GM23338 (cell line): ENCODE results near the gene CAD. TPM values are rescaled to one million over a fixed set of nuclear protein-coding genes. Genes with fewer than 3 reads are reported as not detected.

ENCODE experiments used
- ATAC-seq: fragments of 200-7000 bp; cut with Tn5 transposase; 3 replicates; pipeline ENCODE4 v1.9.1; 2020
- DNase-seq: peaks from one replicate; pipeline ENCODE4 v3.0.0-alpha.2; 2015; ENCODE audit warnings: low spot score
- H2AFZ ChIP-seq: fragments of 200-600 bp; sonication (generic); 2 replicates; pipeline ENCODE4 v1.8.0; 2016; ENCODE audit warnings: antibody characterized with exemption, mild to moderate bottlenecking, moderate library complexity
- H3F3A ChIP-seq: fragments of 200-600 bp; sonication (generic); replicated peaks from 2 replicates; pipeline ENCODE4 v1.8.0; 2017; ENCODE audit warnings: antibody characterized with exemption, mixed run types, low read depth
- H3K27ac ChIP-seq: fragments of 200-600 bp; sonication (generic); 2 replicates; pipeline ENCODE4 v1.6.1; 2016; ENCODE audit warnings: low read depth
- H3K27me3 ChIP-seq: fragments of 200-600 bp; sonication (generic); 2 replicates; pipeline ENCODE4 v1.8.0; 2016; ENCODE audit warnings: mild to moderate bottlenecking, mixed run types, moderate library complexity; ENCODE audit not compliant: insufficient read depth
- H3K36me3 ChIP-seq: fragments of 200-600 bp; sonication (generic); 2 replicates; pipeline ENCODE4 v1.8.0; 2016; ENCODE audit warnings: mild to moderate bottlenecking; ENCODE audit not compliant: insufficient read depth
- H3K4me1 ChIP-seq: fragments of 200-600 bp; sonication (generic); 2 replicates; pipeline ENCODE4 v1.8.0; 2016; ENCODE audit warnings: mild to moderate bottlenecking, moderate library complexity; ENCODE audit not compliant: insufficient read depth
- H3K4me2 ChIP-seq: fragments of 200-600 bp; sonication (generic); 2 replicates; pipeline ENCODE4 v1.7.1; 2017; ENCODE audit warnings: mixed run types
- H3K4me3 ChIP-seq: fragments of 200-600 bp; sonication (generic); 2 replicates; pipeline ENCODE4 v1.6.1; 2016; ENCODE audit warnings: mixed run types
- H3K79me2 ChIP-seq: fragments of 200-600 bp; sonication (generic); replicated peaks from 2 replicates; pipeline ENCODE4 v1.8.0; 2017; ENCODE audit warnings: mild to moderate bottlenecking; ENCODE audit not compliant: insufficient read depth
- H3K9me2 ChIP-seq: fragments of 200-600 bp; sonication (generic); 2 replicates; pipeline ENCODE4 v1.8.0; 2017; ENCODE audit not compliant: insufficient read depth
- H4K20me1 ChIP-seq: fragments of 200-600 bp; sonication (generic); replicated peaks from 2 replicates; pipeline ENCODE4 v1.8.0; 2017; ENCODE audit warnings: mild to moderate bottlenecking; ENCODE audit not compliant: insufficient read depth
- H3K27ac Mint-ChIP-seq: 2 replicates; pipeline ENCODE4 v1.8.0; 2020; ENCODE audit warnings: inconsistent platforms, mild to moderate bottlenecking, moderate library complexity, mixed read lengths
- H3K27me3 Mint-ChIP-seq: 3 replicates; pipeline ENCODE4 v1.8.0; 2022; ENCODE audit warnings: low read depth, mild to moderate bottlenecking, moderate library complexity, mixed read lengths, inconsistent platforms; ENCODE audit not compliant: insufficient read depth, poor library complexity
- H3K36me3 Mint-ChIP-seq: 3 replicates; pipeline ENCODE4 v1.8.0; 2021; ENCODE audit warnings: low read depth, mild to moderate bottlenecking, inconsistent platforms, moderate library complexity, mixed read lengths
- H3K4me1 Mint-ChIP-seq: 3 replicates; pipeline ENCODE4 v1.8.0; 2020; ENCODE audit warnings: mild to moderate bottlenecking, inconsistent platforms, mixed read lengths
- H3K4me3 Mint-ChIP-seq: 3 replicates; pipeline ENCODE4 v1.8.0; 2021; ENCODE audit warnings: moderate library complexity, mild to moderate bottlenecking, inconsistent platforms, mixed read lengths
- H3K9me3 Mint-ChIP-seq: 3 replicates; pipeline ENCODE4 v1.8.0; 2020; ENCODE audit warnings: moderate library complexity, mild to moderate bottlenecking, inconsistent platforms, mixed read lengths
- CREB1 ChIP-seq: fragments of 250-450 bp; sonication (Bioruptor Pico); IDR thresholded peaks from 2 replicates; pipeline ENCODE4 v1.5.0; 2020; ENCODE audit warnings: low read depth, mild to moderate bottlenecking, moderate library complexity
- CTCF ChIP-seq, 2 experiments: fragments of 200-600 bp in 1 of 2; sonication (generic) in 1 of 2; conservative IDR thresholded peaks; 2 replicates each; pipeline versions ENCODE4 v1.5.1 to v1.6.1; 2016 to 2017; ENCODE audit warnings: antibody characterized with exemption in 2 of 2, low read depth in 2 of 2, mild to moderate bottlenecking in 2 of 2, moderate library complexity in 1 of 2
- EZH2 ChIP-seq: fragments of 200-600 bp; sonication (generic); IDR thresholded peaks from one replicate; pipeline ENCODE4 v1.8.0; 2017; ENCODE audit warnings: antibody characterized with exemption, mild to moderate bottlenecking, low read depth; ENCODE audit not compliant: unreplicated experiment
- NANOG ChIP-seq: IDR thresholded peaks from 2 replicates; pipeline ENCODE4 v1.6.1; 2016; ENCODE audit warnings: antibody characterized with exemption, borderline replicate concordance
- POLR2AphosphoS5 ChIP-seq: IDR thresholded peaks from 2 replicates; pipeline ENCODE4 v1.6.1; 2016; ENCODE audit warnings: antibody characterized with exemption, low read depth
- STAT1 ChIP-seq: IDR thresholded peaks from one replicate; pipeline ENCODE4 v1.6.1; 2016; ENCODE audit warnings: antibody characterized with exemption; ENCODE audit not compliant: unreplicated experiment
- ZNF114 ChIP-seq: fragments of 250-450 bp; sonication (Bioruptor Pico); IDR thresholded peaks from 2 replicates; pipeline ENCODE4 v1.5.0; 2020; ENCODE audit warnings: mild to moderate bottlenecking, moderate library complexity
- ZNF462 ChIP-seq: fragments of 250-450 bp; sonication (Bioruptor Pico); IDR thresholded peaks from 2 replicates; pipeline ENCODE4 v1.5.0; 2020; ENCODE audit warnings: mild to moderate bottlenecking, moderate library complexity
- polyA plus RNA-seq: library from polyadenylated mRNA; unstranded; fragments of >200 nt; fragmentation: Nextera tagmentation; extraction: Ambion mirVana; gene quantifications from 2 replicates; pipeline ENCODE4 v1.2.1, GENCODE V29; 2016
- total RNA-seq: library from RNA; depleted of rRNA; stranded (reverse); fragments of >200 nt; shearing (Covaris generic); gene quantifications from 2 replicates; pipeline ENCODE4 v1.2.3, GENCODE V29; 2014
- TF ChIP-seq, protein P1 (sequence below): IDR thresholded peaks from 2 replicates; pipeline ENCODE4 v1.6.1; 2016; ENCODE audit warnings: antibody characterized with exemption

The CAD gene
- total and polyA plus RNA-seq, 2 experiments from 2014 or later: 38.1 to 147 TPM

GRCh38 chr2:27208486-27209050, 8.6 kb upstream of the CAD start:
- Mint-ChIP-seq H3K9me3 (no peaks in the 10 kb centered on the region; the same call in 2 of the 3 replicates), H3K4me1 (peaks cover 21% of the 10 kb centered on the region), H3K27me3 (peaks cover 9% of the 10 kb centered on the region), H3K4me3 (no peak overlapping the region; the same call in 2 of the 3 replicates), H3K36me3 (peaks cover 67% of the 10 kb centered on the region), H3K27ac (no peak overlapping the region)
- Histone ChIP-seq H3K79me2 (peaks cover 34% of the 10 kb centered on the region), H3K9me2 (no peaks in the 10 kb centered on the region), H3K4me2 (0 out of 2 replicates have a peak overlapping the region, but pooled peaks have one; percentile 49), H3K27me3 (no peaks in the 10 kb centered on the region), H3K4me1 (peaks cover 6% of the 10 kb centered on the region; the same call in 1 of the 2 replicates), H3K27ac (no peak overlapping the region), H3K4me3 (no peak overlapping the region), H3K36me3 (peaks cover 42% of the 10 kb centered on the region), H3F3A (peaks cover 4% of the 10 kb centered on the region; the same call in 1 of the 2 replicates), H4K20me1 (peaks cover 16% of the 10 kb centered on the region), H2AFZ (no peak overlapping the region)
- ATAC-seq: no peak
- DNase-seq: no peak
- TF ChIP-seq POLR2AphosphoS5 (no peak), CTCF (conservative IDR thresholded peaks at IDR 0.05; ENCODE audit: low read depth in 2 of 2) (no peak), CREB1 (CRISPR knock-in tag) (no peak), STAT1 (no peak), ZNF114 (CRISPR knock-in tag) (no peak), NANOG (no peak)

DNA sequence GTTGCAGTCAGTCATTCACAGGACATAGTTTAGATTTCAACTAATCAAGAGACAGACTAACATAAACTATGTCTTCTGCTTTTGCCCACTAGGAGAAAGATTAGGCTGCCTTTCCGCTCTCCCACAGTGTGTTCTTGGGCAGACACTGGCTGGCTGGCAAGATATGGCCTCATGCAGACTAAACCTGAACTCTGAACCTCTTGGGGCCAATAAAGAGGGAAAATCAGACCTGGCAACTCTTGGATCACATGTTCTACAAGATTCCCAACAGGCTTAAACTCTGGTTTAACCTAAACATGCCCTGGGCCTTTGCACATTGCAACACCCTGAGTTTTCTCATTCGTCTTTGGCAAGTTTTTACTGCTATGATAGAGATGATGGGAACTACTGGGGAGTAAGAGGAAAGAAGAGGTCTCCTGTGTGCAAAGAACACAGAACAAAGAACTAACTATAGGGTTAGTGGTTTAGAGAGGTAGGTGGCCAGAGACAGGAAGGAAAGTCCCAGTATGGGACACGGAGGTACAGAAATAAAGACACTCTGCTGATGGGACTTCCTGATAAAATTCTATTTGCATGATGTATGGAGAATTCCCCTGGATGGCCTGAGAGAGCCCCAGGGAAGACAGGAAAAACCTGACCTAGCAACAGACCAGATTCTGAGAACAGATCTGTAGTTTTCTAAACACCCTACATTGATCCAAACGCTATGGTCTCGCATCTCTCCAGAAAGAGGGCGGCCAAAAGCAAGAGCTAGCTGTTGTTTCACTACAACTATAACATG, 7.4 kb upstream of the CAD start:
- H3K27me3 ChIP-seq: no peaks in the 10 kb centered on the region
- H3K36me3 ChIP-seq: peaks cover 44% of the 10 kb centered on the region
- DNase-seq: no peak
- peaks cover 4% of the 10 kb centered on the region; the same call in 1 of the 2 replicates for H3F3A ChIP-seq
- H3K9me2 ChIP-seq: no peaks in the 10 kb centered on the region
- peak overlapping the region; percentile 49; the same call in 1 of the 2 replicates for H3K4me2 ChIP-seq
- Mint-ChIP-seq H3K27me3 (peaks cover 5% of the 10 kb centered on the region), H3K9me3 (no peaks in the 10 kb centered on the region; the same call in 2 of the 3 replicates), H3K36me3 (peaks cover 63% of the 10 kb centered on the region), H3K4me3 (peak overlapping the region; percentile 56), H3K27ac (peak overlapping the region; percentile 24; the same call in 1 of the 2 replicates), H3K4me1 (peaks cover 22% of the 10 kb centered on the region)
- H3K4me1 ChIP-seq: peaks cover 6% of the 10 kb centered on the region; the same call in 1 of the 2 replicates
- ATAC-seq: no peak
- H3K4me3 ChIP-seq: 0 out of 2 replicates have a peak overlapping the region, but pooled peaks have one; percentile 17
- H4K20me1 ChIP-seq: peaks cover 16% of the 10 kb centered on the region
- peak overlapping the region; percentile 59; the same call in 1 of the 2 replicates for H3K27ac ChIP-seq
- H2AFZ ChIP-seq: no peak overlapping the region
- peaks cover 39% of the 10 kb centered on the region for H3K79me2 ChIP-seq
- no peak for TF ChIP-seq EZH2
- no peak for TF ChIP-seq POLR2AphosphoS5
- no peak for TF ChIP-seq ZNF114 (CRISPR knock-in tag)
- TF ChIP-seq NANOG: no peak
- no peak for TF ChIP-seq ZNF462
- TF ChIP-seq, protein P1, sequence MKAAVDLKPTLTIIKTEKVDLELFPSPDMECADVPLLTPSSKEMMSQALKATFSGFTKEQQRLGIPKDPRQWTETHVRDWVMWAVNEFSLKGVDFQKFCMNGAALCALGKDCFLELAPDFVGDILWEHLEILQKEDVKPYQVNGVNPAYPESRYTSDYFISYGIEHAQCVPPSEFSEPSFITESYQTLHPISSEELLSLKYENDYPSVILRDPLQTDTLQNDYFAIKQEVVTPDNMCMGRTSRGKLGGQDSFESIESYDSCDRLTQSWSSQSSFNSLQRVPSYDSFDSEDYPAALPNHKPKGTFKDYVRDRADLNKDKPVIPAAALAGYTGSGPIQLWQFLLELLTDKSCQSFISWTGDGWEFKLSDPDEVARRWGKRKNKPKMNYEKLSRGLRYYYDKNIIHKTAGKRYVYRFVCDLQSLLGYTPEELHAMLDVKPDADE: no peak
